LNCAP (cell line): ENCODE measurements around the gene TMEM263.

Source experiments
- CTCF ChIP-seq: fragments of 450-650 bp; IDR thresholded peaks from 2 replicates; pipeline ENCODE4 v1.5.1; 2017; ENCODE audit warnings: mild to moderate bottlenecking

The TMEM263 gene

DNA sequence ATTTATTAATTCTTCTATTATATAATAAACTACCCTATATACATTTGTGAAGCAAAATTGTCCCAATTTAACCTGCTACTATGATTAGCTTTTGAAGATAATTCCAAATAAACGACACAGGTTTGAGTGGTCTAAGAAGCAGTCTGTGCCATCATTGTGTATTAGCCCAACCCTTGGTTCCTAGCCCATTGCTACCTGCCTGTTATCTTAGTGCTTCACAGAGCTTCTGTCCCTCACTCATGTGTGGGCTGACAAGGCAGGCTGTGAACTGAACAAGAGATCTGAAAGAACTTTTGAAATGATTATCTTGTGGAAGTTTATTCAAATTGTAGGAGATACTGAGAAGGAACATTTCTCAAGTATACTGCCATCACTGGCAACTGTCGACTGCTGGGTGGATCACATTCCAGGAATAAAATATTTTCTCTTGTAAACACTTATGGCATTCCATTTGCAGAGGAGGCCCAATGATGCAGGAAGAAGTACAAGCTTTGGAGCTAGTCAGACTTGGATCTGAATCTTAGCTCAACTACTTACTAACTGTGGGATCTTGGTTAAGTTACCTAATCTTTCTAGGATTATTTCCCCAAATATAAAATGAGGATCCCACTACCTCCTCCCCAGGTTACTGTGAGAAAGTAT lies 39.0 kb downstream of the TMEM263 start:
- no peak for TF ChIP-seq CTCF

DNA sequence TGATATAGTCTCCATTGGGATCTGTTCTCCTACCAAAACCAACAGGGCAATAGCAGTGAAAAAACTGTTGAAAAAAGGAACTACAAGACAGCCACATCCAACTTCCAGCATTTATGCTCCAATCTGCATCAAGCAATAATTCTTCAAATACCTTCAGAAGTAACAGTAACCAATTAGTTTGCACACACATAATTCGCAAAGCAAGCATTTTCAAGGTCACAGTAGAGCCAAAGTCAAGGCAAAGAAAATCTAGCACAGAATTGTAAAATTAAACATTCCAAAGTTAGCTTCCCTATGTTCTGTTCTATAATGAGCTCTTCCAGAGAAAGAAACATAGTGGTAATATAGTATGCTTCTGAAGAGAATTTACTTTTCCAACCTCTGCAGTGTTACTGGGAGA lies 42.2 kb downstream of the TMEM263 start:
- no peak for TF ChIP-seq CTCF

DNA sequence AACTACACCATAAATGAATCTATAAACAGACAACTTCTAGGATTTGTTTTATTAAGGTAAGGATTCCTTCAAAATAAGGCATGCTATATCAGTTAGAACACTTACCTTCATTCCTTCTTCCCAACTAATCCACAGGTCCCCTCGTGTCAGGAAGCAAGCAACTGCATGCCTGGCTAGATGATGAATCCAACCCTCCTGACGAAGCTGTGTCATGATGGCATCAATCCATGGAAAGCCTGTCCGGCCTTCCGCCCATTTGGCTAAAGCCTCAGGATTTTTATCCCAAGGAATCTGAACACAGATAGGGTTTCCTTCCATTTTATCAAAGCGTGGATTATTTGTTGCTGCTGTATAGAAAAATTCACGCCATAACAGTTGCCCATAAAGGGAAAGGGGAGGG lies 43.7 kb downstream of the TMEM263 start:
- TF ChIP-seq CTCF, result no peak

- no peak for TF ChIP-seq CTCF
These were observed 51.7 kb downstream of the TMEM263 start for GRCh38 chr12:107007411-107007810.

- no peak for TF ChIP-seq CTCF
These were observed 55.8 kb downstream of the TMEM263 start for GRCh38 chr12:107011519-107011918.

DNA sequence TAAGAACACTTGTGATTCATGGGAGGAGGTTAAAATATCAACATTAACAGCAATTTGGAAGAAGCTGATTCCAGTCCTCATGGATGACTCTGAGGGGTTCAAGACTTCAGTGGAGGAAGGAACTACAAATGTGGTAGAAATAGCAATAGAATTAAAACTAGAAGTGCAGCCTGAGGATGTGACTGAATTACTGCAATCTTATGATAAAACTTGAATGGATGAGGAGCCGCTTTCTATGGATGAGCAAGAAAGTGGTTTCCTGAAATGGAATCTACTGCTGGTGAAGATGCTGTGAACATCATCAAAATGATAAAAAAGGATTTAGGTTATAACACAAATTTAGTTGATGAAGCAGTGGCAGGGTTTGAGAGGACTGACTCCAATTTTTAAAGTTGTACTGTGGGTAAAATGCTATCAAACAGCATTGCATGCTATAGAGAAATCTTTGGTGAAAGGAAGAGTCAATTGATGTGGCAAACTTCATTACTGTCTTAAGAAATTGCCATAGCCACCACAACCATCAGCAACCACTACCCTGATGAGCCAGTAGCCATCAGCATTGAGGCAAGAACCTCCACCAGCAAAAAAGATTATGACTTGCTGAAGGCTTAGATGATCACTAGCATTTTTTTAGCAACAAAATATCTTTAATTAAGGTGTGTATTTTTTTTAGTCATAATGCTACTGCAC lies 57.2 kb downstream of the TMEM263 start:
- no peak for TF ChIP-seq CTCF

- peak; percentile 40; the same call in 1 of the 2 replicates for TF ChIP-seq CTCF
These were observed 58.3 kb downstream of the TMEM263 start for GRCh38 chr12:107014055-107014454.
